SK-N-SH (cell line): ENCODE data around the gene CNOT9. TPM values are rescaled to one million over a fixed set of nuclear protein-coding genes. Genes with fewer than 3 reads are reported as not detected.
A peak's percentile ranks its signal among the peaks of the same experiment; 100 is the strongest.

Experiments
- CTCF ChIA-PET: fragments of 300-600, 350-600 bp; formaldehyde crosslinking; extraction: SDS; loops from one replicate; lab custom pipeline; 2021; lab: Yijun Ruan, JAX
- POLR2A ChIA-PET: fragments of 350-600 bp; sonication (Branson Sonifier 250); formaldehyde crosslinking; extraction: SDS; loops from one replicate; lab custom pipeline; 2020; ENCODE audit warnings: antibody characterized with exemption, inconsistent platforms; lab: Yijun Ruan, JAX
- DNase-seq: peaks from one replicate; pipeline ENCODE4 v3.0.0; 2012
- H2AFZ ChIP-seq: fragments of 200-600 bp; sonication (generic); 2 replicates; pipeline ENCODE4 v1.8.1; 2016; ENCODE audit warnings: antibody characterized with exemption, mild to moderate bottlenecking, low read depth
- H3F3A ChIP-seq: fragments of 200-600 bp; sonication (generic); replicated peaks from 2 replicates; pipeline ENCODE3; 2016; ENCODE audit warnings: antibody characterized with exemption, mild to moderate bottlenecking; ENCODE audit not compliant: insufficient read depth
- H3K27ac ChIP-seq, 2 experiments: fragments of 200-500 bp in 1 of 2; fragments of 200-600 bp in 1 of 2; sonication (Bioruptor generic) in 1 of 2; sonication (generic), shearing (Covaris generic) in 1 of 2; 2 replicates each; pipeline versions ENCODE4 v1.5.1 to v1.6.1; 2014 to 2016; ENCODE audit warnings: low read depth in 2 of 2, inconsistent platforms in 1 of 2, low read length in 1 of 2, mild to moderate bottlenecking in 1 of 2, mixed read lengths in 1 of 2
- H3K27me3 ChIP-seq: fragments of 200-600 bp; sonication (generic), shearing (Covaris generic); 2 replicates; pipeline ENCODE4 v1.6.1; 2016; ENCODE audit warnings: mixed run types; ENCODE audit not compliant: insufficient read depth
- H3K36me3 ChIP-seq, 2 experiments: fragments of 200-500 bp in 1 of 2; fragments of 200-600 bp in 1 of 2; sonication (Bioruptor generic) in 1 of 2; sonication (generic) in 1 of 2; replicated peaks in 1 of 2; 2 replicates each; pipeline versions ENCODE3 to v1.5.1; 2014 to 2016; ENCODE audit warnings: low read length in 1 of 2, mild to moderate bottlenecking in 1 of 2; ENCODE audit not compliant: insufficient read depth in 2 of 2, control insufficient read depth in 1 of 2
- H3K4me1 ChIP-seq, 2 experiments: fragments of 200-500 bp in 1 of 2; fragments of 200-600 bp in 1 of 2; sonication (Bioruptor generic) in 1 of 2; sonication (generic), shearing (Covaris generic) in 1 of 2; 2 replicates each; pipeline versions ENCODE4 v1.5.1 to v1.6.1; 2014 to 2016; ENCODE audit warnings: low read depth in 1 of 2, low read length in 1 of 2, mixed run types in 1 of 2; ENCODE audit not compliant: insufficient read depth in 2 of 2, control insufficient read depth in 1 of 2
- H3K4me2 ChIP-seq: fragments of 200-600 bp; sonication (generic), shearing (Covaris generic); 2 replicates; pipeline ENCODE4 v1.6.1; 2017; ENCODE audit warnings: mixed run types
- H3K4me3 ChIP-seq, 2 experiments: fragments of 200-500 bp in 1 of 2; fragments of 200-600 bp in 1 of 2; sonication (Bioruptor generic) in 1 of 2; sonication (generic), shearing (Covaris generic) in 1 of 2; 2 replicates each; pipeline versions ENCODE4 v1.5.1 to v1.8.1; 2014 to 2016; ENCODE audit warnings: low read depth in 2 of 2, inconsistent platforms in 1 of 2, low read length in 1 of 2, mild to moderate bottlenecking in 1 of 2, mixed read lengths in 1 of 2, moderate library complexity in 1 of 2
- H3K79me2 ChIP-seq: fragments of 200-600 bp; sonication (generic); 2 replicates; pipeline ENCODE4 v1.8.1; 2017; ENCODE audit warnings: mild to moderate bottlenecking; ENCODE audit not compliant: insufficient read depth
- H3K9ac ChIP-seq: fragments of 200-600 bp; sonication (generic); 2 replicates; pipeline ENCODE4 v1.6.1; 2017; ENCODE audit warnings: mixed run types
- H3K9me2 ChIP-seq: fragments of 200-600 bp; sonication (generic); 2 replicates; pipeline ENCODE4 v1.6.1; 2017; ENCODE audit warnings: mixed run types
- H3K9me3 ChIP-seq: fragments of 200-600 bp; sonication (generic); 2 replicates; pipeline ENCODE4 v1.6.1; 2017; ENCODE audit warnings: mixed run types, mild to moderate bottlenecking, moderate library complexity
- H4K20me1 ChIP-seq: fragments of 200-600 bp; sonication (generic); 2 replicates; pipeline ENCODE4 v1.6.1; 2017; ENCODE audit warnings: mild to moderate bottlenecking, mixed run types; ENCODE audit not compliant: insufficient read depth
- ELF1 ChIP-seq: IDR thresholded peaks from 2 replicates; pipeline ENCODE4 v1.4.0; 2012
- EZH2phosphoT487 ChIP-seq: fragments of 200-600 bp; sonication (generic); IDR thresholded peaks from 2 replicates; pipeline ENCODE4 v1.6.1; 2017; ENCODE audit warnings: low read depth, mixed run types, mild to moderate bottlenecking, antibody characterized with exemption, moderate library complexity, borderline replicate concordance
- FOSL2 ChIP-seq: IDR thresholded peaks from 2 replicates; pipeline ENCODE4 v1.4.0; 2012; ENCODE audit warnings: low read depth, mild to moderate bottlenecking, moderate library complexity, borderline replicate concordance
- FOXJ3 ChIP-seq: sonication (generic); formaldehyde crosslinking; IDR thresholded peaks from 2 replicates; pipeline ENCODE4 v1.5.1; 2020; ENCODE audit warnings: mild to moderate bottlenecking, missing genetic modification reagents
- FOXM1 ChIP-seq: IDR thresholded peaks from 2 replicates; pipeline ENCODE4 v1.4.0; 2012; ENCODE audit warnings: low read depth, mild to moderate bottlenecking
- GATA2 ChIP-seq: sonication (generic); formaldehyde crosslinking; IDR thresholded peaks from 2 replicates; pipeline ENCODE4 v1.5.0; 2020; ENCODE audit warnings: mild to moderate bottlenecking, missing genetic modification reagents
- IRF3 ChIP-seq: fragments of 150-350 bp; IDR thresholded peaks from 2 replicates; pipeline ENCODE4 v1.6.1; 2016; ENCODE audit warnings: mild to moderate bottlenecking, low read depth, low read length
- JUND ChIP-seq: IDR thresholded peaks from 2 replicates; pipeline ENCODE4 v1.4.0; 2012
- MEF2A ChIP-seq: IDR thresholded peaks from 2 replicates; pipeline ENCODE4 v1.4.0; 2012; ENCODE audit warnings: low read depth, borderline replicate concordance
- NFIC ChIP-seq: IDR thresholded peaks from 2 replicates; pipeline ENCODE4 v1.4.0; 2012; ENCODE audit warnings: borderline replicate concordance
- NRF1 ChIP-seq: IDR thresholded peaks from 2 replicates; pipeline ENCODE4 v1.6.1; 2012; ENCODE audit warnings: low read depth, mild to moderate bottlenecking, low read length
- PBX3 ChIP-seq: IDR thresholded peaks from 2 replicates; pipeline ENCODE4; 2012
- RCOR1 ChIP-seq: fragments of 150-350 bp; IDR thresholded peaks from 2 replicates; pipeline ENCODE4 v1.6.1; 2017; ENCODE audit warnings: antibody characterized with exemption, low read length
- RXRA ChIP-seq: IDR thresholded peaks from 2 replicates; pipeline ENCODE4 v1.4.0; 2012; ENCODE audit warnings: low read depth, mild to moderate bottlenecking, borderline replicate concordance
- SIN3A ChIP-seq: IDR thresholded peaks from 2 replicates; pipeline ENCODE4 v1.6.1; 2012; ENCODE audit warnings: low read depth, mild to moderate bottlenecking, low read length, moderate library complexity, borderline replicate concordance
- SMC3 ChIP-seq: IDR thresholded peaks from 2 replicates; pipeline ENCODE4 v1.6.1; 2012; ENCODE audit warnings: low read depth, low read length, improper control_type of control experiment
- TCF12 ChIP-seq: IDR thresholded peaks from 2 replicates; pipeline ENCODE4 v1.4.0; 2012
- USF1 ChIP-seq: IDR thresholded peaks from 2 replicates; pipeline ENCODE4 v1.4.0; 2012; ENCODE audit warnings: low read depth, borderline replicate concordance
- USF2 ChIP-seq: fragments of 150-350 bp; IDR thresholded peaks from 2 replicates; pipeline ENCODE4 v1.6.1; 2017; ENCODE audit warnings: antibody characterized with exemption, low read length, low read depth, borderline replicate concordance
- YY1 ChIP-seq: IDR thresholded peaks from 2 replicates; pipeline ENCODE4 v1.4.0; 2012; ENCODE audit warnings: low read depth, mild to moderate bottlenecking
- ZBTB33 ChIP-seq: IDR thresholded peaks from 2 replicates; pipeline ENCODE4 v1.4.0; 2012; ENCODE audit warnings: low read depth, borderline replicate concordance
- WGBS: methylation state at CpG from one replicate; pipeline ENCODE4 v1.1.6; 2017; ENCODE audit warnings: low lambda C conversion rate; 5-methylcytosine and 5-hydroxymethylcytosine counted together
- polyA plus RNA-seq, 3 experiments: library from polyadenylated mRNA; depleted of rRNA; stranded (reverse); fragments of >200 nt; gene quantifications; 2 replicates each; pipeline ENCODE4 v1.2.3, GENCODE V29; 2012
- TF ChIP-seq, protein P1 (sequence below): IDR thresholded peaks from 2 replicates; pipeline ENCODE4 v1.4.0; 2012; ENCODE audit warnings: low read depth

The CNOT9 gene
- polyA plus RNA-seq, 1 of the 3 experiments (the other 2 are of a cell fraction): 36.8 TPM

DNA sequence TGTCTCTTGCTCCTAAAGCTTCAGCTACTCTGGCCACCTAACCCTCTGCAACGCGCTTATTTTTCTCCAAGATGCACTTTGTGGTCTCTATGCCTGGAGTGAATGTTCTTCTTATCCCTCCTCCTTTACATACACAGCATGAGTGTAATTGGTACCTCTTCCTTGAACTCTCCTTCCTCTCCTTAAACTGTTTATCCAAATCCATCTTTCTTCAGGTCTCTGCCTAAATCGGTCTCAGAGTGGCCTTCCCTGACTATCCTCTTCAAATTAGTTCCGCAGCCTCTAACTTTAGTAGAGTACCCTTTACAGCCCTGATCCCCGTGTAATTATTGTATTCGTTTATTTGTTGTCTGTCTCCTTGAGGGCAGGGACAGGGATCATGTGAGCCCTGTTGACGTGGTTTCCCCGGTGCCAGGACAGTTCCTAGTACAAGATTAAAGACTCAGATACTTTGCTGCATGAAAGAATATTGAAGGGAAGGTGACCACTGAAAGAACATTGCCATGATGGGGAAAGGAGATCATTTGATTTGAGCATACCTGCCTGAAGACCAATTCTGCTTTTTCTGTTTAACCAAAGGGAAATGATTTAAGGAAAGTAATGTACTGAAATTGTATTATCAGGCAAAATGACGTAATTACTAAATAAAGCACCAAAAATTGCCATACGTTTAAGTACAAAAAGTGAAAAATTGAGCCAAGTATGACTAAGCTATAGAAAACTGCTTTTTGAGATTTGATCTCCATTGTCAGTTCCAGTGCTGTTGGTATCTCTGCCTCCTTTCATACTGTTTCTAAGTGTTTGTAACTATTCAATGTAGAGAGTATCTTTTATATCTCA, 1.2 kb downstream of the CNOT9 start:
- WGBS: 2% methylated on average over 10 of the region's 10 CpGs
- no peak overlapping the region; the same call in 1 of the 2 replicates for H2AFZ ChIP-seq
- TF ChIP-seq GATA2 (CRISPR knock-in tag) (no peak), MEF2A (peak; percentile 39; the same call in 1 of the 2 replicates), ZBTB33 (no peak), SIN3A (no peak), PBX3 (no peak), EZH2phosphoT487 (no peak), RXRA (no peak), TCF12 (no peak), JUND (peak; percentile 14; the same call in 1 of the 2 replicates), SMC3 (no peak), USF1 (peak; percentile 39; the same call in 1 of the 2 replicates), FOSL2 (peak; percentile 6; the same call in 1 of the 2 replicates), NFIC (peak; percentile 47; the same call in 1 of the 2 replicates), ELF1 (no peak), YY1 (no peak), RCOR1 (no peak), FOXJ3 (no peak), NRF1 (no peak), FOXM1 (no peak), IRF3 (no peak), USF2 (no peak)
- TF ChIP-seq, protein P1, sequence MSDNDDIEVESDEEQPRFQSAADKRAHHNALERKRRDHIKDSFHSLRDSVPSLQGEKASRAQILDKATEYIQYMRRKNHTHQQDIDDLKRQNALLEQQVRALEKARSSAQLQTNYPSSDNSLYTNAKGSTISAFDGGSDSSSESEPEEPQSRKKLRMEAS: 0 out of 2 replicates have a peak, but pooled peaks have one; percentile 19

More for the DNA sequence above, 1.2 kb downstream of the CNOT9 start:
- Histone ChIP-seq H4K20me1 (peaks cover 8% of the 10 kb centered on the region; the same call in 1 of the 2 replicates), H3K9me3 (no peaks in the 10 kb centered on the region), H3K27ac (peak overlapping the region; percentile 85 to 88), H3K27me3 (no peaks in the 10 kb centered on the region), H3K36me3 (peaks cover 16 to 24% of the 10 kb centered on the region in 2 experiments), H3K79me2 (peaks cover 97% of the 10 kb centered on the region), H3K4me1 (peaks cover 5 to 14% of the 10 kb centered on the region in 2 experiments; a peak in 2 of 4 replicates), H3F3A (peaks cover 22% of the 10 kb centered on the region), H3K9ac (peak overlapping the region; percentile 91), H3K4me2 (peak overlapping the region; percentile 82), H3K4me3 (peak overlapping the region; percentile 74 to 79), H3K9me2 (no peaks in the 10 kb centered on the region)
- ChIA-PET CTCF (interaction anchor here (1.0 to 1.3 kb wide), 3 partner anchors 38 to 78 kb away, joined by 3 to 4 read pairs (median 4); partner anchors contain the start of gene PLCD4), POLR2A (interaction anchor here (1.1 kb wide), 1 partner anchor 38 kb away, joined by 6 read pairs; the partner anchor contains the start of gene PLCD4)
- DNase-seq: peak; percentile 24
